GM19438 (cell line): ENCODE data around the gene RASGRP3.

Source experiments
- ATAC-seq: cut with Tn5 transposase; IDR thresholded peaks from one replicate; pipeline ENCODE4 v1.9.1; 2021; ENCODE audit warnings: low read depth; ENCODE audit not compliant: unreplicated experiment

The RASGRP3 gene

GRCh38 chr2:33573657-33574056, 97.2 kb downstream of the RASGRP3 start:
- ATAC-seq, result no peak

GRCh38 chr2:33577084-33577483, 100.6 kb downstream of the RASGRP3 start:
- no peak for ATAC-seq

GRCh38 chr2:33577668-33578067, 101.2 kb downstream of the RASGRP3 start:
- no peak for ATAC-seq

- no peak for ATAC-seq
Observed at GRCh38 chr2:33579227-33579626, 102.8 kb downstream of the RASGRP3 start.

- no peak for ATAC-seq
Observed at GRCh38 chr2:33581872-33582271, 105.4 kb downstream of the RASGRP3 start.

- no peak for ATAC-seq
Observed at GRCh38 chr2:33583194-33583938, 106.9 kb downstream of the RASGRP3 start.

- ATAC-seq, result no peak
Observed at GRCh38 chr2:33586766-33587165, 110.3 kb downstream of the RASGRP3 start.

GRCh38 chr2:33588232-33588631, 111.8 kb downstream of the RASGRP3 start:
- no peak for ATAC-seq

GRCh38 chr2:33589444-33589843, 113.0 kb downstream of the RASGRP3 start:
- ATAC-seq, result no peak

GRCh38 chr2:33595385-33595784, 118.9 kb downstream of the RASGRP3 start:
- ATAC-seq, result no peak

- ATAC-seq, result no peak
Observed at GRCh38 chr2:33597026-33597425, 120.6 kb downstream of the RASGRP3 start.

- ATAC-seq, result peak; percentile 50
Observed at GRCh38 chr2:33598561-33599174, 122.2 kb downstream of the RASGRP3 start.

GRCh38 chr2:33599175-33599942, 122.9 kb downstream of the RASGRP3 start, which contains the start of gene FAM98A:
FAM98A (minus strand) TSS chr2:33599299; CDS start chr2:33599221, 78 bp downstream.
- peak; percentile 90 for ATAC-seq

- ATAC-seq, result no peak
Observed at GRCh38 chr2:33599943-33600192, 123.4 kb downstream of the RASGRP3 start.

- no peak for ATAC-seq
Observed at GRCh38 chr2:33602201-33602830, 125.9 kb downstream of the RASGRP3 start.

GRCh38 chr2:33603416-33603815, 127.0 kb downstream of the RASGRP3 start:
- ATAC-seq, result no peak

- ATAC-seq, result no peak
Observed at GRCh38 chr2:33605056-33605455, 128.6 kb downstream of the RASGRP3 start.

GRCh38 chr2:33606100-33606499, 129.7 kb downstream of the RASGRP3 start:
- ATAC-seq, result no peak

- no peak for ATAC-seq
Observed at GRCh38 chr2:33606622-33607021, 130.2 kb downstream of the RASGRP3 start.

GRCh38 chr2:33607251-33607721, 130.8 kb downstream of the RASGRP3 start:
- ATAC-seq, result no peak

- ATAC-seq, result no peak
Observed at GRCh38 chr2:33607905-33608304, 131.5 kb downstream of the RASGRP3 start.
